SJSA1 (cell line): ENCODE results near the gene TXNDC2. TPM values are rescaled to one million over a fixed set of nuclear protein-coding genes. Genes with fewer than 3 reads are reported as not detected.
A peak's percentile ranks its signal among the peaks of the same experiment; 100 is the strongest.
"Not testable (repeated sequence)": the region's sequence is repeated elsewhere in the genome, so short reads cannot be mapped to it uniquely, and the experiment has no call there.

Experiments used
- DNase-seq, 2 experiments: peaks; one replicate each; pipeline ENCODE4 v3.0.0-alpha.2; 2015 to 2020; ENCODE audit warnings: low spot score in 2 of 2, low read depth in 1 of 2
- H3K27ac ChIP-seq: fragments of 250-450 bp; sonication (Bioruptor Pico); 2 replicates; pipeline ENCODE4 v1.5.1; 2020; ENCODE audit warnings: mild to moderate bottlenecking, moderate library complexity
- H3K27me3 ChIP-seq: fragments of 250-450 bp; sonication (Bioruptor Pico); replicated peaks from 2 replicates; pipeline ENCODE4 v1.5.1; 2020; ENCODE audit warnings: mild to moderate bottlenecking, moderate library complexity
- H3K36me3 ChIP-seq: fragments of 250-450 bp; sonication (Bioruptor Pico); 2 replicates; pipeline ENCODE4 v1.5.1; 2020; ENCODE audit warnings: mild to moderate bottlenecking
- H3K4me1 ChIP-seq: fragments of 250-450 bp; sonication (Bioruptor Pico); replicated peaks from 2 replicates; pipeline ENCODE4 v1.6.1; 2021; ENCODE audit warnings: mild to moderate bottlenecking
- H3K4me3 ChIP-seq: fragments of 250-450 bp; sonication (Bioruptor Pico); 2 replicates; pipeline ENCODE4 v1.5.1; 2020; ENCODE audit warnings: mild to moderate bottlenecking
- H3K9me3 ChIP-seq: fragments of 250-450 bp; sonication (Bioruptor Pico); replicated peaks from 2 replicates; pipeline ENCODE4 v1.5.1; 2020; ENCODE audit warnings: mild to moderate bottlenecking
- total RNA-seq: library from RNA; depleted of rRNA; stranded (reverse); fragments of >200 nt; shearing (Covaris generic); gene quantifications from 2 replicates; pipeline ENCODE4 v1.2.3, GENCODE V29; 2014

The TXNDC2 gene
- total RNA-seq, 1 experiment from 2014 or later = 0.05 TPM

DNA sequence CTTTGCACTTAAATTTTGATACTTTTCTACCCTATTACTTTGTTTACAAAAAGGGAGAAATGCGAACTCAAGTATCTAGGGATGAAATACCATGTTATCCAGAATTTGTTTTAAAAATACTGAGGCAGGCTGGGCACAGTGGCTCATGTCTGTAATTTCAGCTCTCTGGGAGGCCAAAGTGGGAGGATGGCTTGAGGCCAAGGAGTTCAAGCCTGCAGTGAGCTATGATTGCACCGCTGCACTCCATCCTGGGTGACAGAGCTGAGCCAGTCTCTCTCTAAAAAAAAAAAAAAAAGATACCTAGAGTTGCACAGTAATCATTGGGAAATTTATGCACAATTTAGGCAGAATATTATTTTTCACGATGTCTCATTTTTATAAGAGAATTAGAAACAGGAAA is 15.6 kb downstream of the TXNDC2 start:
- no peak for DNase-seq

GRCh38 chr18:9902264-9902663 is 16.5 kb downstream of the TXNDC2 start:
- DNase-seq, H3K36me3 ChIP-seq, H3K27me3 ChIP-seq, H3K27ac ChIP-seq, H3K4me3 ChIP-seq, H3K9me3 ChIP-seq, H3K4me1 ChIP-seq: not testable (repeated sequence)

More for the DNA sequence above, 15.6 kb downstream of the TXNDC2 start:
- Histone ChIP-seq H3K4me3 (no peak overlapping the region), H3K4me1 (0 out of 2 replicates have a peak, but pooled peaks cover 4% of the 10 kb centered on the region), H3K27me3 (no peaks in the 10 kb centered on the region), H3K27ac (no peak overlapping the region), H3K9me3 (no peaks in the 10 kb centered on the region), H3K36me3 (no peaks in the 10 kb centered on the region)

- Histone ChIP-seq H3K4me3 (no peak overlapping the region), H3K27me3 (no peaks in the 10 kb centered on the region), H3K9me3 (no peaks in the 10 kb centered on the region), H3K4me1 (0 out of 2 replicates have a peak, but pooled peaks cover 4% of the 10 kb centered on the region), H3K27ac (no peak overlapping the region), H3K36me3 (no peaks in the 10 kb centered on the region)
- no peak for DNase-seq
Observed at GRCh38 chr18:9902832-9903231, 17.1 kb downstream of the TXNDC2 start.

GRCh38 chr18:9905401-9905922 is 19.7 kb downstream of the TXNDC2 start:
- no peaks in the 10 kb centered on the region for H3K4me1 ChIP-seq
- no peak for DNase-seq
- H3K27ac ChIP-seq = no peak overlapping the region
- no peak overlapping the region for H3K4me3 ChIP-seq
- no peaks in the 10 kb centered on the region for H3K27me3 ChIP-seq
- no peaks in the 10 kb centered on the region for H3K9me3 ChIP-seq
- H3K36me3 ChIP-seq = no peaks in the 10 kb centered on the region

GRCh38 chr18:9906481-9906880 is 20.7 kb downstream of the TXNDC2 start:
- Histone ChIP-seq H3K36me3 (no peaks in the 10 kb centered on the region), H3K4me1 (no peaks in the 10 kb centered on the region), H3K9me3 (no peaks in the 10 kb centered on the region), H3K27ac (no peak overlapping the region), H3K27me3 (no peaks in the 10 kb centered on the region), H3K4me3 (no peak overlapping the region)
- no peak for DNase-seq

DNA sequence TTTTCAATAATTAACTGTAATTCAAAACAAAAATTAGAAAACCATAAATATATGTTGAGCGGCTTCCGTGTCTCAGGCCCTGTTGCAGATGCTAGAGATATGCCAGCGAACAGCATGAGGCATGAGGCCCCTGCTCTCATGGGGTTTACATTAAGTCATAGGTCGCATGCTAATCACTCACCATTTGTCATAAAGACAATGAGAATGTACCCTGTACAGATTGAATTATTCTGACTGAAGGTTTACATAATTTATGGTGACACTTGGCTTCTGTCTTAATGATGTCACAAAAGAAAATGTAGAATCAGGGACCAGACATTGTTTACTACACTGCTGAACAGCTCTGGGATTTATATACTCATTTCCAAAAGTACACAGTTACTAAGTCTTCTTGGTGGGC is 22.1 kb downstream of the TXNDC2 start:
- H3K4me3 ChIP-seq = no peak overlapping the region
- no peaks in the 10 kb centered on the region for H3K36me3 ChIP-seq
- H3K27me3 ChIP-seq = no peaks in the 10 kb centered on the region
- no peak overlapping the region for H3K27ac ChIP-seq
- H3K9me3 ChIP-seq = no peaks in the 10 kb centered on the region; the same call in 1 of the 2 replicates
- peaks cover 3% of the 10 kb centered on the region for H3K4me1 ChIP-seq
- no peak for DNase-seq

- no peak for DNase-seq
- peaks cover 6% of the 10 kb centered on the region for H3K4me1 ChIP-seq
- H3K9me3 ChIP-seq = no peaks in the 10 kb centered on the region; the same call in 1 of the 2 replicates
- peaks cover 10% of the 10 kb centered on the region for H3K36me3 ChIP-seq
- no peak overlapping the region for H3K27ac ChIP-seq
- H3K27me3 ChIP-seq = no peaks in the 10 kb centered on the region
- H3K4me3 ChIP-seq = no peak overlapping the region
Observed at GRCh38 chr18:9910071-9910470, 24.3 kb downstream of the TXNDC2 start.

GRCh38 chr18:9910661-9911060 is 24.9 kb downstream of the TXNDC2 start:
- DNase-seq = no peak
- no peaks in the 10 kb centered on the region for H3K27me3 ChIP-seq
- H3K36me3 ChIP-seq = peaks cover 10% of the 10 kb centered on the region
- no peaks in the 10 kb centered on the region; the same call in 1 of the 2 replicates for H3K9me3 ChIP-seq
- no peak overlapping the region for H3K4me3 ChIP-seq
- no peak overlapping the region for H3K27ac ChIP-seq
- H3K4me1 ChIP-seq = peaks cover 6% of the 10 kb centered on the region

DNA sequence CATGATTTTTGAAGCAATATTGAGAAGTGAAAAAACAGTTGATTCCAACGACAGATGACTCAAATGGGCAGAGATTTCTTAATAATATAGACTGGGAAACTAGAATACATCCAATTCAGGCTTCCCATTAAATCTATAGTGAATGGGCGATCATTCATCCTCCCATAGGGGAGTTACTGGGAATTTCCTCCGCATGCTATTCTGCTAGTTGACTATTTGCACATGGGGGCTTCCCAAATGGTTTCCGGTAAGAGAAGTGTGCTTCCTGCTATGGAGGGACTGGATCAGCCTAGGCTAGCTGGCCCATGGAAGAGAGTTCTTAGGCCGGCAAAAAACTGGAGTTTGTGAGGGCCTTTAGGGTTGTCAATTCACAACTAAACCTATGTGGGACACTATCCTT is 25.5 kb downstream of the TXNDC2 start:
- no peaks in the 10 kb centered on the region for H3K27me3 ChIP-seq
- no peaks in the 10 kb centered on the region; the same call in 1 of the 2 replicates for H3K9me3 ChIP-seq
- no peak overlapping the region for H3K27ac ChIP-seq
- H3K4me3 ChIP-seq = no peak overlapping the region
- H3K4me1 ChIP-seq = peaks cover 12% of the 10 kb centered on the region
- H3K36me3 ChIP-seq = peaks cover 10% of the 10 kb centered on the region
- DNase-seq = no peak

DNA sequence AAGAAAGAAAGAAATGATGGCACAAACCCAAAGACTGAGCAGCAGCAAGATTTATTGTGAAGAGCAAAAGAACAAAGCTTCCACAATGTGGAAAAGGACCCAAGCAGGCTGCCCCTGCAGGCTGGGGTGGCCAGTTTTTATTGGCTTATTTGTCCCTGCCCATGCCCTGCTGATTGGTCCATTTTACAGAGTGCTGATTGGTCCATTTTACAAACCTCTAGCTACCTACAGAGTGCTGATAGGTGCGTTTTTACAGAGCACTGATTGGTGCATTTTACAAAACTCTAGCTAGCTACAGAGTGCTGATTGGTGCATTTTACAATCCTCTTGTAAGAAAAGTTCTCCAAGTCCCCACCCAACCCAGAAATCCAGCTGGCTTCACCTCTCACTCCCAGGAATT is 26.5 kb downstream of the TXNDC2 start:
- H3K4me1 ChIP-seq = peaks cover 20% of the 10 kb centered on the region
- not testable (repeated sequence) for H3K27me3 ChIP-seq, H3K36me3 ChIP-seq, H3K9me3 ChIP-seq, H3K4me3 ChIP-seq, DNase-seq, H3K27ac ChIP-seq

DNA sequence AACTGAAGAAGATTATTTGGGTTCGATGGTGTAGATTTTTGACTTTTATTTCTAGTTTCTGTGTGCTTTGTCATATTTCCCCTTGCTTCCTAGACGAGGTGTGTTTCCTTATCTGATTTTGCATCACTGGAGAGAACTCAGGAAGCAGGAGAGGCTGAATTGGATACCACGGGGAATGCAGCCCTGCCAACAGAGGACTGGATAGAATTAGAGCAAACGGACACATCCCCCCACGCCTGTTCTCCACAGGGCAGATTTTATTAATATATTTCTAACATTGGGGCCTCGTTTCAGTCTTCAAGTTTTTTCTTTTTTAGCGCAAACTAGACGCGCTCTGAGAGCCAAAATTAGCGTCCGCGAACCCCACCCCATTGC is 27.4 kb downstream of the TXNDC2 start:
- H3K27ac ChIP-seq = peak overlapping the region; percentile 97
- peaks cover 28% of the 10 kb centered on the region for H3K4me1 ChIP-seq
- H3K36me3 ChIP-seq = peaks cover 10% of the 10 kb centered on the region
- DNase-seq = no peak
- no peaks in the 10 kb centered on the region; the same call in 1 of the 2 replicates for H3K9me3 ChIP-seq
- H3K4me3 ChIP-seq = peak overlapping the region; percentile 93
- no peaks in the 10 kb centered on the region for H3K27me3 ChIP-seq

DNA sequence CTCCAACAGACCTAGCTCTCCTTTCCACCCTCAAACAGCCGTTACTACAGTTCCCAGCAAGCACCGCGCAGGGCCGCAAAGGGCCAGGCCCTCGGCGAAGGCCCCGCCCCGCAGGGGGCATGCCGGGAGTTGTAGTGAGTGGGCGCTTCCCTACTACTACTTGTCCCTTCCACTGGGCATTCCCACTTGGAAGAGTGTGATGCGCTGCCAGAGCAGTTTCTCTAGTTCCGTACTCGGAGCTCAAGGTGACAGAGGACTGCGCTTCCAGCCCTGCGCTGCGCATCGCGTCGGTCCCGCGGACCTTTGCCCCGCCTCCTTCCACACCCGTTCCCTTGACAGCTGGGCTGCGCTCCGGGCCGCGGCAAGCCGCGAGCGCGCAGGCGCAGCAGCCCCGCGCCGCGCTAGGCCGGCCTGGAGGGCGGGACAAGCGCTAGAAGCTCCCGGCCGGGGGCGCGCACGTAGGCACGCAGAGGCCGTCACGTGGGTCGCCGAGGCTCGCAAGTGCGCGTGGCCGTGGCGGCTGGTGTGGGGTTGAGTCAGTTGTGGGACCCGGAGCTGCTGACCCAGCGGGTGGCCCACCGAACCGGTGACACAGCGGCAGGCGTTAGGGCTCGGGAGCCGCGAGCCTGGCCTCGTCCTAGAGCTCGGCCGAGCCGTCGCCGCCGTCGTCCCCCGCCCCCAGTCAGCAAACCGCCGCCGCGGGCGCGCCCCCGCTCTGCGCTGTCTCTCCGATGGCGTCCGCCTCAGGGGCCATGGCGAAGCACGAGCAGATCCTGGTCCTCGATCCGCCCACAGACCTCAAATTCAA is 28.0 kb downstream of the TXNDC2 start, which contains the start of gene VAPA:
Gene VAPA (plus strand): TSS at position 491 of the 808 bp plus-strand sequence. CDS start 241 bp downstream, at position 732.
- Histone ChIP-seq H3K4me3 (peak within 1 kb of the TSS; percentile 93), H3K36me3 (peaks cover 10% of the 10 kb centered on the region), H3K27ac (peak within 1 kb of the TSS; percentile 97), H3K9me3 (no peaks in the 10 kb centered on the region; the same call in 1 of the 2 replicates), H3K27me3 (no peaks in the 10 kb centered on the region), H3K4me1 (peaks cover 34% of the 10 kb centered on the region)
- peak; percentile 95 to 99 for DNase-seq

GRCh38 chr18:9914334-9914583 is 28.5 kb downstream of the TXNDC2 start:
- no peaks in the 10 kb centered on the region; the same call in 1 of the 2 replicates for H3K9me3 ChIP-seq
- H3K36me3 ChIP-seq = peaks cover 13% of the 10 kb centered on the region
- H3K4me3 ChIP-seq = peak overlapping the region; percentile 93
- DNase-seq = no peak
- H3K4me1 ChIP-seq = peaks cover 37% of the 10 kb centered on the region
- peak overlapping the region; percentile 97 for H3K27ac ChIP-seq
- no peaks in the 10 kb centered on the region for H3K27me3 ChIP-seq

DNA sequence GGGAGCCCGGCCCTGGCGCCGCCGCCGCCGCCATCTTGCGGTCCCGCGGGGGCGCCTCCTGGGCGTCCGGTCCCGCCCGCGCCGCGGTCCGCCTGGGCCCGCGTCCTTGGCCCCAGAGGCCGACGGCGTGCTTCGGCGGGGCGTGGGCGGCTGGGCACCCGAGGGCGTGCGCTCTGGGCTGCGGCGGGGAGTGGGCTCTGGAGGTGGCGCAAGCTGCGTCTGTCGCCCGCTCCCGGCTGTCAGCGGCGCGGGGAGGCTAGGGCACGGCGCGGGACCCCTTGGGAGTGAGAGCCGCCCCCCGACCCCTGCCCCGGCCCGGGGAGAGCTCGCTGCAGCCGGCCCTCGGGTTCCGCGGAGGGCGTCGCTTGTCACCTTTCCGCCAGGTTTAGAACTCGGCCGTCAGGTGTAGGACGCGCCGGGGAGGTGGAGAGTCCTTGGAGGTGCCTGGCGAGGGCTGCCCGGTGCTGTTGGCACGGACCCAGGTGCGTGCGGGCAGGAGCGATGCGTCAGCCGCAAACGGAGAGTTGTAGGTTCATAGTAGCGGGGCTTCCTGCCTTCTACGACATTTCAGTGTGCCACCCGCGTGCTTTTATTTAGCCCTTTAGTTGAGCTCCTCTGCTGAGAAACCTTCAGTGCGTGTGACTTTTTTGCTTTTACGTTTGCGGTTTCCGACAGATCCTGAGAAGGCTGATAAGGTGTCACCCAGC is 29.0 kb downstream of the TXNDC2 start:
- Histone ChIP-seq H3K4me1 (peaks cover 37% of the 10 kb centered on the region), H3K27ac (peak overlapping the region; percentile 97), H3K4me3 (peak overlapping the region; percentile 93), H3K9me3 (no peaks in the 10 kb centered on the region; the same call in 1 of the 2 replicates), H3K27me3 (no peaks in the 10 kb centered on the region), H3K36me3 (peaks cover 13% of the 10 kb centered on the region)
- DNase-seq = peak; percentile 79 to 85
